ENCODE results near the gene GIT2. TPM values are rescaled to one million over a fixed set of nuclear protein-coding genes. Genes with fewer than 3 reads are reported as not detected.

GIT2 gene
- total and polyA plus RNA-seq, 10 of the 15 experiments (the other 5 are each of a cell fraction or from before 2014, with no cell fraction given): 9.1 to 49.9 (median 43.9) TPM

GRCh38 chr12:109899783-109900751 lies 96.1 kb downstream of the GIT2 start, which contains the start of gene TCHP (continued):
- TF ChIP-seq FOS (IDR thresholded peaks at IDR 0.05; ENCODE audit: borderline replicate concordance, extremely low read depth, insufficient read length) (no peak), MXI1 (IDR thresholded peaks at IDR 0.05; ENCODE audit: low read depth, low read length) (peak; percentile 83; the same call in 1 of the 2 replicates), KAT2A (conservative IDR thresholded peaks at IDR 0.05; ENCODE audit: control insufficient read depth, low read depth, low read length) (no peak), ZZZ3 (IDR thresholded peaks at IDR 0.05; ENCODE audit: control insufficient read depth, insufficient read length, low read depth) (no peak), HDGF (IDR thresholded peaks at IDR 0.05) (no peak; the same call in 1 of the 2 replicates), CHD2 (IDR thresholded peaks at IDR 0.05; ENCODE audit: borderline replicate concordance, low read depth, low read length) (peak; percentile 45; the same call in 1 of the 2 replicates), RAD51 (IDR thresholded peaks at IDR 0.05) (no peak), ZNF622 (IDR thresholded peaks at IDR 0.05) (no peak), RCOR1 (conservative IDR thresholded peaks at IDR 0.05; ENCODE audit: low read depth, low read length) (peak; percentile 37; the same call in 1 of the 2 replicates), FOXM1 (IDR thresholded peaks at IDR 0.05; ENCODE audit: low read depth, low read length) (no peak), SIN3A (IDR thresholded peaks at IDR 0.05; ENCODE audit: low read depth, low read length) (peak; percentile 90), USF1 (IDR thresholded peaks at IDR 0.05; ENCODE audit: borderline replicate concordance, extremely low read length, insufficient read depth, low read depth, low read length) (no peak), GATAD2B (conservative IDR thresholded peaks at IDR 0.05; ENCODE audit: low read depth) (peak; percentile 85), PBX3 (IDR thresholded peaks at IDR 0.05; ENCODE audit: insufficient replicate concordance, low read depth, low read length) (no peak), GABPA (IDR thresholded peaks at IDR 0.05; ENCODE audit: low read depth) (no peak), ZSCAN29 (IDR thresholded peaks at IDR 0.05) (0 out of 2 replicates have a peak, but pooled peaks have one; percentile 2), ATF3 (IDR thresholded peaks at IDR 0.05; ENCODE audit: borderline replicate concordance, extremely low read depth, low read depth, low read length) (no peak), BMI1 (IDR thresholded peaks at IDR 0.05; ENCODE audit: borderline replicate concordance) (no peak), KLF5 (IDR thresholded peaks at IDR 0.05; ENCODE audit: partially characterized antibody) (no peak), IRF3 (IDR thresholded peaks at IDR 0.05) (no peak; the same call in 1 of the 2 replicates), SIX5 (IDR thresholded peaks at IDR 0.05; ENCODE audit: low read depth, low read length, severe bottlenecking) (peak; percentile 30), SUPT20H (IDR thresholded peaks at IDR 0.05; ENCODE audit: borderline replicate concordance, control insufficient read depth, low read depth, low read length) (no peak), IKZF2 (IDR thresholded peaks at IDR 0.05) (peak; percentile 80)
- TF ChIP-seq, protein P1, sequence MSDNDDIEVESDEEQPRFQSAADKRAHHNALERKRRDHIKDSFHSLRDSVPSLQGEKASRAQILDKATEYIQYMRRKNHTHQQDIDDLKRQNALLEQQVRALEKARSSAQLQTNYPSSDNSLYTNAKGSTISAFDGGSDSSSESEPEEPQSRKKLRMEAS (IDR thresholded peaks at IDR 0.05; ENCODE audit: low read depth, low read length): peak; percentile 70; the same call in 1 of the 2 replicates
- TF ChIP-seq, protein P2, sequence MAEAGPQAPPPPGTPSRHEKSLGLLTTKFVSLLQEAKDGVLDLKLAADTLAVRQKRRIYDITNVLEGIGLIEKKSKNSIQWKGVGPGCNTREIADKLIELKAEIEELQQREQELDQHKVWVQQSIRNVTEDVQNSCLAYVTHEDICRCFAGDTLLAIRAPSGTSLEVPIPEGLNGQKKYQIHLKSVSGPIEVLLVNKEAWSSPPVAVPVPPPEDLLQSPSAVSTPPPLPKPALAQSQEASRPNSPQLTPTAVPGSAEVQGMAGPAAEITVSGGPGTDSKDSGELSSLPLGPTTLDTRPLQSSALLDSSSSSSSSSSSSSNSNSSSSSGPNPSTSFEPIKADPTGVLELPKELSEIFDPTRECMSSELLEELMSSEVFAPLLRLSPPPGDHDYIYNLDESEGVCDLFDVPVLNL (IDR thresholded peaks at IDR 0.05; ENCODE audit: low read depth, low read length): no peak
